ENCODE results near the gene HPSE2.
"Not testable (repeated sequence)": the region's sequence is repeated elsewhere in the genome, so short reads cannot be mapped to it uniquely, and the experiment has no call there.

HPSE2 gene

GRCh38 chr10:99235658-99236626 lies at the start of gene HPSE2:
TSS of gene HPSE2 (minus strand) at chr10:99235852.
- DNase-seq, result no peak

GRCh38 chr10:99280472-99280871 lies 44.8 kb upstream of the HPSE2 start:
- DNase-seq, result no peak

- no peak for DNase-seq
Observed at GRCh38 chr10:99279626-99280111, 44.0 kb upstream of the HPSE2 start.

GRCh38 chr10:99276848-99277486 lies 41.3 kb upstream of the HPSE2 start:
- DNase-seq, result no peak

- DNase-seq, result no peak
Observed at GRCh38 chr10:99266383-99266782, 30.7 kb upstream of the HPSE2 start.

GRCh38 chr10:99248824-99249223 lies 13.2 kb upstream of the HPSE2 start:
- no peak for DNase-seq

- not testable (repeated sequence) for DNase-seq
Observed at GRCh38 chr10:99247893-99248292, 12.2 kb upstream of the HPSE2 start.

GRCh38 chr10:99236627-99237309 lies 1.1 kb upstream of the HPSE2 start:
- DNase-seq, result no peak

GRCh38 chr10:99234791-99235657 lies 628 bp downstream of the HPSE2 start:
- DNase-seq, result no peak

GRCh38 chr10:99234041-99234790 lies 1.4 kb downstream of the HPSE2 start:
- peak; percentile 67 for DNase-seq

- peak; percentile 36 for DNase-seq
Observed at GRCh38 chr10:99233689-99234037, 2.0 kb downstream of the HPSE2 start.

- DNase-seq, result no peak
Observed at GRCh38 chr10:99233000-99233688, 2.5 kb downstream of the HPSE2 start.

GRCh38 chr10:99232360-99232999 lies 3.2 kb downstream of the HPSE2 start:
- peak; percentile 34 for DNase-seq

GRCh38 chr10:99224766-99225165 lies 10.9 kb downstream of the HPSE2 start:
- DNase-seq, result no peak

GRCh38 chr10:99207340-99207739 lies 28.3 kb downstream of the HPSE2 start:
- DNase-seq, result no peak

GRCh38 chr10:99203310-99203709 lies 32.3 kb downstream of the HPSE2 start:
- DNase-seq, result no peak

- DNase-seq, result no peak
Observed at GRCh38 chr10:99172950-99173349, 62.7 kb downstream of the HPSE2 start.

GRCh38 chr10:99172128-99172738 lies 63.4 kb downstream of the HPSE2 start:
- DNase-seq, result no peak

GRCh38 chr10:99170116-99170675 lies 65.5 kb downstream of the HPSE2 start:
- no peak for DNase-seq

- no peak for DNase-seq
Observed at GRCh38 chr10:99161165-99161564, 74.5 kb downstream of the HPSE2 start.
